NOMO-1 treated with dmso at 0.1 percent for 144 hours (cell line): ENCODE results near the gene CACNG4.

Source experiments
- DNase-seq: peaks from one replicate; lab custom pipeline; 2025; ENCODE audit not compliant: unreplicated experiment; lab: John Stamatoyannopoulos, UW

CACNG4 gene

GRCh38 chr17:67055811-67056745 lies 91.6 kb downstream of the CACNG4 start:
- DNase-seq = no peak

GRCh38 chr17:67056746-67057490 lies 92.4 kb downstream of the CACNG4 start:
- DNase-seq = no peak

GRCh38 chr17:67058036-67058435 lies 93.5 kb downstream of the CACNG4 start:
- DNase-seq = no peak

- no peak for DNase-seq
These were observed 94.9 kb downstream of the CACNG4 start for GRCh38 chr17:67059372-67059771.

GRCh38 chr17:67063141-67063540 lies 98.6 kb downstream of the CACNG4 start:
- no peak for DNase-seq

GRCh38 chr17:67066717-67067116 lies 102.2 kb downstream of the CACNG4 start:
- no peak for DNase-seq

- no peak for DNase-seq
These were observed 103.3 kb downstream of the CACNG4 start for GRCh38 chr17:67067571-67068482.

GRCh38 chr17:67068999-67069398 lies 104.5 kb downstream of the CACNG4 start:
- no peak for DNase-seq

GRCh38 chr17:67069603-67070136 lies 105.2 kb downstream of the CACNG4 start:
- no peak for DNase-seq

- no peak for DNase-seq
These were observed 107.1 kb downstream of the CACNG4 start for GRCh38 chr17:67071595-67071994.

- DNase-seq = no peak
These were observed 108.4 kb downstream of the CACNG4 start for GRCh38 chr17:67072885-67073284.

GRCh38 chr17:67074781-67075180 lies 110.3 kb downstream of the CACNG4 start:
- DNase-seq = no peak

GRCh38 chr17:67076290-67076689 lies 111.8 kb downstream of the CACNG4 start:
- no peak for DNase-seq

GRCh38 chr17:67078292-67078691 lies 113.8 kb downstream of the CACNG4 start:
- no peak for DNase-seq

- DNase-seq = no peak
These were observed 115.0 kb downstream of the CACNG4 start for GRCh38 chr17:67079491-67079890.

- no peak for DNase-seq
These were observed 116.3 kb downstream of the CACNG4 start for GRCh38 chr17:67080804-67081203.

GRCh38 chr17:67082107-67082506 lies 117.6 kb downstream of the CACNG4 start:
- DNase-seq = no peak
